ENCODE measurements around the gene DDX25. TPM values are rescaled to one million over a fixed set of nuclear protein-coding genes. Genes with fewer than 3 reads are reported as not detected.

Gene DDX25
- total RNA-seq, 1 experiment from 2014 or later: 0.26 TPM

GRCh38 chr11:125952559-125952958 is 48.3 kb downstream of the DDX25 start:
- no peak overlapping the region for H2AFZ ChIP-seq
- no peaks in the 10 kb centered on the region for H3K79me2 ChIP-seq (ENCODE audit: low read depth)
- POLR2A ChIA-PET (ENCODE audit: unreplicated experiment): no interaction called here
- no peaks in the 10 kb centered on the region for H4K20me1 ChIP-seq (ENCODE audit: insufficient read depth)
- no TSS peak for BruUV-seq (replicated peaks)
- no peaks in the 10 kb centered on the region for H3K9me3 ChIP-seq (ENCODE audit: insufficient read depth, low read depth)
- no peak for DNase-seq
- CTCF ChIA-PET: no interaction called here
- H3K4me3 ChIP-seq: no peak overlapping the region
- H3K27ac ChIP-seq: no peak overlapping the region
- H3K36me3 ChIP-seq (ENCODE audit: low read depth): no peaks in the 10 kb centered on the region
- no peaks in the 10 kb centered on the region for H3K4me1 ChIP-seq (replicated peaks; ENCODE audit: insufficient read depth)
- no peaks in the 10 kb centered on the region for H3K9me2 ChIP-seq (ENCODE audit: insufficient read depth)
- TF ChIP-seq EZH2 (IDR thresholded peaks at IDR 0.05; ENCODE audit: low read depth) (no peak), CTCF (conservative IDR thresholded peaks at IDR 0.05) (no peak)
- intact Hi-C loops (cut with micrococcal nuclease; ENCODE audit: unreplicated experiment): no loop called here
- H3F3A ChIP-seq (ENCODE audit: insufficient read depth, low read depth): no peaks in the 10 kb centered on the region
- no peaks in the 10 kb centered on the region for H3K27me3 ChIP-seq (ENCODE audit: insufficient read depth, low read depth)
- no peak overlapping the region for H3K4me2 ChIP-seq

GRCh38 chr11:125952973-125953372 is 48.7 kb downstream of the DDX25 start:
- DNase-seq: peak in 1 of 2 experiments; percentile 20
- Histone ChIP-seq H3K4me1 (replicated peaks; ENCODE audit: insufficient read depth) (no peaks in the 10 kb centered on the region), H2AFZ (no peak overlapping the region), H3K27ac (no peak overlapping the region), H3K9me2 (ENCODE audit: insufficient read depth) (no peaks in the 10 kb centered on the region), H3K27me3 (ENCODE audit: insufficient read depth, low read depth) (no peaks in the 10 kb centered on the region), H3F3A (ENCODE audit: insufficient read depth, low read depth) (no peaks in the 10 kb centered on the region), H3K4me3 (no peak overlapping the region), H3K9me3 (ENCODE audit: insufficient read depth, low read depth) (no peaks in the 10 kb centered on the region), H4K20me1 (ENCODE audit: insufficient read depth) (no peaks in the 10 kb centered on the region), H3K36me3 (ENCODE audit: low read depth) (no peaks in the 10 kb centered on the region), H3K4me2 (no peak overlapping the region), H3K79me2 (ENCODE audit: low read depth) (no peaks in the 10 kb centered on the region)
- TF ChIP-seq EZH2 (IDR thresholded peaks at IDR 0.05; ENCODE audit: low read depth): no peak
- no peak for TF ChIP-seq CTCF (conservative IDR thresholded peaks at IDR 0.05)
- intact Hi-C loops (cut with micrococcal nuclease; ENCODE audit: unreplicated experiment): no loop called here
- BruUV-seq (replicated peaks): no TSS peak
- POLR2A ChIA-PET (ENCODE audit: unreplicated experiment): no interaction called here
- CTCF ChIA-PET: no interaction called here

- ChIA-PET CTCF (no interaction called here), POLR2A (ENCODE audit: unreplicated experiment) (no interaction called here)
- no peaks in the 10 kb centered on the region for H3K27me3 ChIP-seq (ENCODE audit: insufficient read depth, low read depth)
Measured at GRCh38 chr11:125953401-125953935, 49.2 kb downstream of the DDX25 start.

More at GRCh38 chr11:125953401-125953935, 49.2 kb downstream of the DDX25 start:
- Histone ChIP-seq H3K9me3 (ENCODE audit: insufficient read depth, low read depth) (no peaks in the 10 kb centered on the region), H3K36me3 (ENCODE audit: low read depth) (no peaks in the 10 kb centered on the region), H2AFZ (no peak overlapping the region), H3K27ac (no peak overlapping the region), H3K79me2 (ENCODE audit: low read depth) (no peaks in the 10 kb centered on the region), H3F3A (ENCODE audit: insufficient read depth, low read depth) (no peaks in the 10 kb centered on the region), H3K4me3 (no peak overlapping the region), H3K9me2 (ENCODE audit: insufficient read depth) (no peaks in the 10 kb centered on the region), H3K4me1 (replicated peaks; ENCODE audit: insufficient read depth) (no peaks in the 10 kb centered on the region), H3K4me2 (no peak overlapping the region), H4K20me1 (ENCODE audit: insufficient read depth) (no peaks in the 10 kb centered on the region)
- no peak for DNase-seq
- intact Hi-C loops (cut with micrococcal nuclease; ENCODE audit: unreplicated experiment): no loop called here
- BruUV-seq (replicated peaks): no TSS peak
- TF ChIP-seq EZH2 (IDR thresholded peaks at IDR 0.05; ENCODE audit: low read depth) (no peak), CTCF (conservative IDR thresholded peaks at IDR 0.05) (no peak)

Measured in PC-9 (cell line).